GM21737 (cell line): ENCODE results near the gene CTNNBIP1.
"Not testable (repeated sequence)": the region's sequence is repeated elsewhere in the genome, so short reads cannot be mapped to it uniquely, and the experiment has no call there.

Source experiments
- ATAC-seq: cut with Tn5 transposase; IDR thresholded peaks from one replicate; pipeline ENCODE4 v1.9.1; 2021; ENCODE audit warnings: mild to moderate bottlenecking, moderate library complexity; ENCODE audit not compliant: unreplicated experiment

CTNNBIP1 gene, protein sequence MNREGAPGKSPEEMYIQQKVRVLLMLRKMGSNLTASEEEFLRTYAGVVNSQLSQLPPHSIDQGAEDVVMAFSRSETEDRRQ

DNA sequence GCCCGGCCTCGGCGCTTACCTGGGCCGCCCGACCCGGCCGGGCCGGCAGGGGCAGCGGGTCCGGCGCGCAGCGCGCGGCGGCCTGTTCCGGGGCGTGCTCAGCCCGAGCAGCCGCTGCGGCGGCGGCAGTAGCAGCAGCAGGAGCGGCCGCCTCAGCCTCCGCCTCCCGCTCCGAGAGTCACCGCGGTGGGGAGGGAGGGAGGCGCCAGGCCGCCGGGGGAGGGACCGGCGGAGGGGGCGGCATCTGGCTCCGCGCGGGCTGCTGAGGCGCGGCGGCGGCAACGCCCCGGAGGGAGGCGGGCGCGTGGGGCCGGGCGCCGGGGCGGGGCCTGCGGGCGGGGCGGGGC lies at the start of gene CTNNBIP1:
CTNNBIP1 (minus strand) TSS at position 194 of the 347 bp plus-strand sequence. CDS start 38,205 bp downstream, outside the sequence.
- ATAC-seq, result peak; percentile 80

DNA sequence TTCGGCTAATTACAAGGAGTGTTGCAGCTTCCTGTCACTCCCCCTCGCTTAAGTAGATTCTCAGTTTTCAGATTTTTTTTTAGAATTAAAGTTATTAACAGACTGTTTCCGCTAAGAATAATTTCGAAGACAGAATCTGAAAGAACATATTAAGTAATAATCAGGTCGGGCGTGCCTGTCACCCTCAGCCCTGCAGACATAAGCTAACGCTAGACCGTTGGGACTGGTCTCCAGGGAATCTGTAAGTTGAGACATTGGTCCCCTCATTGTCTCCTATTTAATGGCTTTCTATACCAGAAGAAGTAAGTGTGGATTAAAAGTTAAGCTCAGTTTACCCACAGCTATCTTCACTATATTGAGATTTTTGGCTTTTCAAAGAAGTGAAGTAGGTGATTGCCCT lies 47.7 kb upstream of the CTNNBIP1 start:
- no peak for ATAC-seq

DNA sequence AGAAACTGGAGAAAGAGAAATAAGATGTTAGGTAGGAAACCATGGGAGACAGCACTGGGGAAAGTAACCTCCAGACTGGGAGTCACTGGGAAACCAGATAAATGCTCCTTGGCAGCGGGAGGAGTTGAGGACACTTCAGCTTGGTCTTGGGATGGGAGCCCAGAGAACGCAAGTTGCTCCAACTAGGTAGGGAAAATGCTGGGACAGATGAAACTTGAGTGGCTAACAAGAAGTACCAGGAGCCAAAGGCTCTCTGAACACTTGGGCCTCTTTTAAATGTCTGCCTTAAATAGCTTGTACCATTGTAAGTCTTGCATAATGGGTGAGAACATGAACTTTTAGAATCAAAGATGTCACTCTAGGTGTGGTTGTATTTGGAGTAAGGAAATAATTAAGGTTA lies 36.2 kb upstream of the CTNNBIP1 start:
- no peak for ATAC-seq

DNA sequence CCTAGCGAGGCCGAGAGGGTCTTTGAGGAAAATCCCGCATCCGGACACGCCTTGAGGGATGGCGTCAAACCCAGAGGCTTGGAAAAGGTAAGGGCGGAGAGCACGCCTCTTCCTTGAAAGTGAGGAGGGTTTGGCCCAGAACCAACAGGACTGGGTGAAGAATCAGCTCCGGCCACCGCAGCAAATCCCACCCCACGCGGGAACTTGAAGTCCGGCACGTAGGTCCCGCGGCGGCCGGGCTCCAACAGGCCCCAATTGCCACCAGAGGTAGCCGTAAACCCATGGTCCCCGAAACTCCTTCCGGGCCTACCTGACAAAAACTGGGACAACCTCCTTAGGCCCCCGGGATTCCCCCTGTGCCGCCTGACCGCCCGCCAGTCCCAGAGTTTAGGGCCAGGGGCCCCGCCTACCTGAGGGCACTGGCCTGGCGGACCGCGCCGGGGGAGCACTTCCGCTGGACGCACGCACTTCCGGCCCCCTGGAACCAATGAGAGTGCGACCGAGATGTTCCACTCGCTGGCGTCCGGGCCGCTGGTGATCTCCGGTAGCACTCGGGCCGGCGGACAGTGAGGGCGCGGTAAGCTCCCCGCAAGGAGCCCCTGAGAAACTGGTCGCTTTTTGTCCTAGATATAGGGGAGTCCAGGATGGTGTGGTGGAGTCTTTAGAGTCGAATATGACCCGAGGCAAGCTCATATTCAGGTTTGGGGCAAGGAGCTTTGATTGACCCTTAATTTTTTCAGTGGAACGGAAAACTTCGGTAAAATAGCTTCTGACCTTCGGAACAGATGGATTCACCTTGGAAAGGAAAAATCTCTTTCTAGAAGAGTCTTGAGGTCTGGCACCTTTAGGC lies 33.1 kb upstream of the CTNNBIP1 start, which contains the start of the genes LZIC and NMNAT1:
LZIC (minus strand) TSS at position 453 of the 850 bp plus-strand sequence. CDS start 6,772 bp downstream, outside the sequence.
NMNAT1 (plus strand) TSS at position 537 of the 850 bp plus-strand sequence. CDS start 28,599 bp downstream, outside the sequence.
- peak; percentile 88 for ATAC-seq

DNA sequence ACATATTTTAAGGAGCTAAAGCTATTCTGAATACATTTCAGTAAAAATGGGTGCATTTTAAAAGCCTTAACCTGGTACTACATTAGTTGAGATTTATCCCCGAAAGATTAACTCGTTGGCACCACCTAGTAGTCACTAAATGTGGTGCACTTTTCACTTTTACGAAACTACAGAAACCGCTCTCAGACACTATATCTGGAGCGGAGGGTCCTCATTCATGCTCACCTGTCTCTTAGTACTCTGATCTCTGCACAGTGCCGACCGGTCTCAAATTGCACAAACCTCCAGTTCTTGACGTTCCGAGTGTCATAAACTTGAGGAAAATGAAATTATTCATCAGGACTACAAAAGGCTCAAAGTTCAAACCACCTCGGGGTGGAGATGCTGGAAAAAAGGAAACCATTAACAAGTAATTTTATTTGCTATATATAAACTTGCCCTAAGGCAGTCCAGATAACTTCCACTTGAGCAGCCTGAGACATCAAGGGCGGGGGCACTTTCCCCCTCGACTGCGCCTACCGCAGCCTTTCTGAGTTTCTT lies 32.4 kb upstream of the CTNNBIP1 start:
- ATAC-seq, result no peak

DNA sequence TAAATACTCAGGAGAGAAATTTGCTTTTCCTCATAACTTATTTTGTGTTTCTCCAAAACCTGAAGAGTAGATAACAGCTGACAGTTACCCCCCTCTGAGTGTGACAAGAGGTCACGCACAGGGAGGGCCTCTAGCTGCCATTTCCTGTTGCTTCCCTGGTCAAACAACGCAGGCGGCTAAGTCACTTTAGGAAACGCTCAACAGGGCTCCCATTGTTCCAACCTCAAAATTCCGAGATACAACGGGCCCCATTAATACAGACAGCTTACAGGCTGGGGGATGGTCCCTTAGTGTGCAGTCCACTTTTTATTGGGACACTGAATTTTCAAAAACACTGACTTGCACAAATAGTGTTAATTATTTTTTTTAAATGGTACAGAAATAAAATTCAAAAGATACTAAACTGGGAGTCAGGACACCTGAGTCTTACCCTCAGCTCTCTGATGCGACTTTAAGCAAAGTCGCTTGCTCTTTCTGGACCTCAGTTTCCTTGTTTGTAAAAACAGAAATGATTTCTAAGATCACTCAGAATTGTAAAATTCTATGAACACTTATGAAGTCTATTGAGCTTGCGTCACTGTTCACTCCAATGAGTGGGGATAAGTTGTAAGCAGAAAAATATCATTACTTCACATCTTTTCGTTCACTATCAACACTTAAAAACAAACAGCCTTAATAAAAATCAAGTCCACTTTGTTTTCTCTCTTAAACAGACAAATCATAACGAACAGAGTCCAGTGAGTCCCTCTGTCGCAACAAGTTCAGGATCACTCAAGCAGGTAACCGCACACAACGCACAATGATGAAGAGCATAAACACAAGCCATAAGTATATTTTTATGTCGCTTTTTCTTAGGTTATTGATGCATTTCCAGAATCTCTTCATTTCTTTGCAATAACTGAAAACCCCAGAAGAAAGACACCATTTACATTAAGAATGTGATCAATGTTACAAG lies 19.6 kb upstream of the CTNNBIP1 start:
- ATAC-seq, result no peak

DNA sequence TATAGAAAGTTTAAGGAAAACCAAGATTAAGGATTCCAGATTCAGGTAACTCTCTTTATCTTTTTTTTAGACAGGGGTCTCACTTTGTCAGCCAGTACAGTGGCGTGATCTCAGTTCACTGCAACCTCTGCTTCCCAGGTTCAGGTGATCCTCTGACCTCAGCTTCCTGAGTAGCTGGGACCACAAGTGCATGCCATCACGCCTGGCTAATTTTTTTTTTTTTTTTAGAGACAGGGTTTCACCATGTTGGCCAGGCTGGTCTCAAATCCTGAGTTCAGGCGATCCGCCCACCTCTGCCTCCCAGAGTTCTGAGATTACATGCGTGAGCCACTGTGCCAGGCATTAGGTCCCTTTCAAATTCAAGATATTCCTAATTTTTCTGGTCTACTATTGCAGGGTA lies 17.2 kb upstream of the CTNNBIP1 start:
- ATAC-seq, result no peak

DNA sequence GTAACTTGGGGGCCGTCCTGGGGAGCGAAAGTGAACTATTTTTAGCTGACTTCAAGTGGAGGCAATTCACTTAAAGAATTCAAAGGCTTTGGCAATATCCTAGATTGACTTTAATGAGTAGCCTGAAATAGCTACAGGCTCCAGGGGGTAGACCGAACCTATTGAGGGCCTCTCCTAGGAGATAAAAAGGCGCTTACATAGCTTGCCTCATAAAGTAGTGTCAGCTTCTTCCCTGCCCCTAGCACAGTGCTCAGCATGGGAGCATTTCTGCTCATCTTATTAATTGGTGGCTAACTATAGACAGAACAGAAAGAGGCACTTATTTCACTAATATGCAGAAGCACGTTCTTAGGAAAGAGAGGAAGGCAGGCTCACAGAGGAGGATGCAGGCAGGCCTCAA lies 12.3 kb upstream of the CTNNBIP1 start:
- ATAC-seq, result no peak

DNA sequence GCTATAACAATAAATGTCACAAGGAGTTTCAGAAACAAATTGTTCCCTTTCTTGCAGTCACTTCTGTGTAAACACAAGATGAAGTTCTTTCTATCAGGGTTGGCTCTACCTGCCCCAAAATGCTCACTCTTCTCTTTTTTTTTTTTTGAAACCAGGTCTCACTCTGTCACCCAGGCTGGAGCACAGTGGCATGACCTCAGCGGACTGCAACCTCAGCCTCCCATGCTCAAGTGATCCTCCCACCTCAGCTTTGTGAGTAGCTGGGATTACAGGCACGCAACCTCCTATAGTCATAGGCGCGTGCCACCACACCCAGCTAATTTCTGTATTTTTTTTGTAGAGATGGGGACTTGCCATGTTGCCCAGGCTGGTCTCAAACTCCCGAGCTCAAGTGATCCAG lies 10.5 kb upstream of the CTNNBIP1 start:
- ATAC-seq, result no peak

DNA sequence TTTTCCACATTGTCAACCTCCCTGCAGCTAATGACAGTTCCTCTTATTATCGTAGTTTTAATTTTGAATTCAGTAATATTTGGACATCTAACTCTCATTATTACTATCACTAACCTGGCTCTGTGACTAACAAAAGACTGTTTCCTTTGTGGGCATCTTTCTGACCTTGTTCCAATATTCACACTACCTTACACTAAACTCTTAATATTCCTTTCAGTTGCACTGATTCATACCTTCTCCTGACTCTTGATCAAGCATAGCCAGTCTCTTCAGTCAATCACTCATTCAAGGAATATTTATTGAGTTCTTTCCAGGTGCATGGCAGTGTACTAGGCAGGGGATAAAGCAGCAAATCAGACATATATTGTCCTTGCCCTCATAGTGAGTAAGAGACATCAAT lies 7.8 kb upstream of the CTNNBIP1 start:
- ATAC-seq, result no peak

DNA sequence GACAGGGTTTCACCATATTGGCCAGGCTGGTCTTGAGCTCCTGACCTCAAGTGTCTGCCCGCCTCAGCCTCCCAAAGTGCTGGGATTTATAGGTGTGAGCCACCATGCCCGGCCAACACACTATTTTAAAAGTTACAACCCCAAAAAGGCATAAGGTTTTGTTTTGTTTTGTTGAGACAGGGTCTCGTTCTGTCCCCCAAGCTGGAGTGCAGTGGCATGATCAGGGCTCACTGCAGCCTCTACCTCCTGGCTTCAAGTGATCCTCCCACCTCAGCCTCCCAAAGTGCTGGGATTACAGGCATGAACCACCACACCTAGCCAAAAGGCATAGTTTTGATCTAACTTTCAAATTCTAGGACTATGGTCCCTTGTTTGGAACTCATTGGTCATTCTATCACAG lies 7.4 kb upstream of the CTNNBIP1 start:
- not testable (repeated sequence) for ATAC-seq

DNA sequence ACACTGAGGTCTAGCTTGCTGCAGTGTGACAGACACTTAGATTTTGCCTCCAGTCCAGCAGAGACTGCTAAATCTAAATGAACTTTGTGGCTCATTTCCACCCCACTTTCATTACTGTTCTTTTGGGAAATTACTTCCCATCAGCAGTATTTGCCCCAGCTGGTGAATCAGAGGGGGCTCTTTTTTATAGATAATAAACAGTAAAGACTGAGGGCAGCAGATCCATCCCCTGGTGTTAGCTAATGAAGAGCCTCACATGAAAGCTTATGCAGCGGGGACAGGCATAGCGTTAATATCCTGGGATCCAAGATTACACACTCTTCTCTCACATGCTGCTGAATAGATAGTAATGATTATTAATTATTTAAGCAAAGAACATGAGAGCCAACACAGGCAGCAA lies 6.4 kb upstream of the CTNNBIP1 start:
- no peak for ATAC-seq

DNA sequence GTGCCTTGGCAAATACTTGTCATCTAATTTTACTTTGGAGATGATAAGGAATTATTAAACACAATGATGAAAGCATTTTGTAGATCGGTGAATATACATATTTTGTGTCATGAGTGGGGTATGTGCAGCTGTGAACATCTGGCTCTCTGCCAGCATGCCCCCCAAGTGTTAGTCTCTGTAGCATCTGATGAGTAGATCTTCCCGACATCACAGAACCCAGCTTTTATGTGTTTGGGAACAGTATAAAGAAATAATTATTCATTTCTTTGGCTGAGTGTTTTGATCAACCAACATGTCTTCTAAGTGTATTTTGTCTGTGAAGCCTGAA lies 4.5 kb upstream of the CTNNBIP1 start:
- ATAC-seq, result no peak

DNA sequence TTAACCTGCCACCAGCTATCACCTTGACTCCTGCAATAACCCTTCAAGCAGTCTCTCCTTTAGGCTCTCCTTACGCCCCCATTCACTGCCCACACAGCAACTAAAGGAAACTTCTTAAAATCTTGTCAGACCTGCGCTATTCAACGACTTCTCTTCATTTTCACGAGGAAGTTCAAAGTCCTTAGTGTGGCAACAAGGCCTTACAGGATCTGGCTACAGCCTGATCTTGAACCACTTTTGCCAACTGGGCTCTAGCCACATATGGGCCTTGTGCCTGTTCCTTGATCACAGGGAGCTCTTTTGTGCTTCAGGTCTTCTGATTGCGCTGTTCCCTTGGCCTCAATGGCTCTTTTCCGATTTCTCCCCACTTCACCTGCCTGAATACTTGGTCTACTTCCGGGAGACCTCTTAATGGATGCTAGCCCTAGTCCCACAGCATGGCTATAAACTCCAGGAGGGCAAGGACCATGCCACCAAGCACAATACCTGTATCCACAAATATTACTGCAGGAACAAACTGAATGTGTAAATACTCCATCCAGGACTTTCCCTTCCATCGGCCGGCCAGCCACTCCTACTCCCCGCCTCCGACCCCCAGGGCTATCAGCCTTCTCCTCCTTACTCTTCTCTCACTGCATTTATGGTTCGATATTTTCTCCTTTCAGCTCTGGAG lies 2.3 kb upstream of the CTNNBIP1 start:
- no peak for ATAC-seq

DNA sequence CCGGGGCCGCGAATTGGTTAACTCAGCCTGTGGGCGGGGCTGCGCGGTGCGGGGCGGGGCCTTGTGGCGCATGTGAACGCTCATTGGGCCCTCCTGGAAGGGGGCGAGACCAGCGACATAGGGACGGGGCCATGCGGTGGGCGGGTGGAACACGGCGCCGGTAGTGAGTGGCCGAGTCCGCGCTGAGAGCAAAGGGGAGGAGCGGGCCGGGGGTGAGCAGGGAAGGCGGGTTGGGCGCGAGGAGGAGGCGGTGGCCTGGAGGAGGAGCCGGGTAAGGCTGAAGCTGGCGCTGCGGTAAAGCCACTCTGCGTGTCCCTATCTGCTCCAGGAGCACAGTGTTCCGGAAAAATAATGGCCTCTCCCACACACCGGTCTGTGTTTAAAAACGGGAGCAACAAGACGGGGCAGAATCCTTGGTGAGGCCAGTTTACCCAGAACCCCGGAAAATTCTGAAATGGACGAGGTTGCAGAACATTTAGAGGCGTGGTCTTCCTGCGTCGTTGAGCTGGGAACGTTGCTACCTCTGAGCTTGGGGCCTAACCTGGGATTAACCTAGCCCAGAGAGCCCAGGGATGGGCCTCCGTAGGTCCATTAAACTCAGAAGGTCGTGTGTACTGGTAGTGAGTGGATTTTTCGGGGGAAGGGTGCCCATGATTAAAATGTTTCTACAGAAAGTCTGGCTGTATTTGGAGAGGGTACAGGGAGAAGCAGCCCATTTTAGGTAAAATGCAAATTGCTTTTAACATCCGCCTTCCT lies 532 bp upstream of the CTNNBIP1 start:
- ATAC-seq, result peak; percentile 87

DNA sequence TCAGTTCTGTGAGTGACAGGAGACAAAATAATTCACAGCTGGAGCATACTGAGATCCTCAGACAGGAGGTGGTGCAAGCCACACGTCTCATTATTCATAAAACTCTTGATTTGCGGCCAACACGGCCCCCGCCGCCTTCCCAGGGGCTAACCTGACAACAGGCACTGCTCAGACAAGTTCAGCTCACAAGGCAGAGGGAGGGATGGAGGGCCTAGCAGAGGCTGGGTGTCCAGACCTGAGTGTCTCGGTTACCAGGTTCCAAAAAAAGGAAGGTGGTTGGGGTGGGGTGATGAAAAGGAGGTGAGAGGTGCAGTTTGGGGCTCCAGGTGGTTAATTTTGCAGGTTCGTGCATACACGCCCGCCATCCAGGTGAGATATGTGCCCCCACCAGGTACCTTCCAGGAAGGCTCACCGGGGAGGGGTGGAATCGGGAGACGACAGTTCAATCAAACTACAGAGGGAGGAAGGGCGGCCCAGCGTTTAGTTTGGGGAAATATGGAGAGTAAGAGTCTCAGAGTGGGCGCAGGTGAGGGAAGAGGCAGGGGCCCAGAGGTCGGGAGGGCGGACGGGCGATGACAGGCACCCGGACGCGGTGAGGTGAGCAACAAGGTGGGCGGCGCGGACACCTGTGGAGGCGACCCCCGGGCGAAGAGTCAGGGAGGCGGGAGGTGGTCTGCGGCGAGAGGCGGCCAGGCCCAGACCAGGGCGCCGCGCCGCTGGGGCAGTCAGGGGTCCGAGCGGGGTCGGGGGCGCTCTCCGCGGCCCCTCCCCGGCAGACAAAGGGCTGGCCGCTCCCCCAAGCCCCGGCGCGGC lies 629 bp downstream of the CTNNBIP1 start:
- ATAC-seq, result peak; percentile 7

DNA sequence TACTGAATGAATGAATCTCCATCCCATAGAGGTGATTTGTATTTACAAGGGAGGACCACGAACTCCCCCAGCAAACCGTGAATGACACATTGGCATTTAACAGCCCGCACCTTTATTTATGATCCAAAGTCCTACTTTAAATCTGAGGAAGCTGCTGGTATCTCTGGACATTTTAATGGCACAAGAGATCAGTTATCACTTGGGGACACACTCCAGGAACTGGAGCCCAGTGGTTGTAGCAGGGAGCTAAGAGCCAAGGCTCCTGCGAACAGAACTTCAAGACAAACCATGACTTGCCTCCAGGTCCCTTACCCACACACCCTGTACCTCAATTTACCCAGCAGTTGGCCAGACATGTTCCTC lies 1.2 kb downstream of the CTNNBIP1 start:
- no peak for ATAC-seq

DNA sequence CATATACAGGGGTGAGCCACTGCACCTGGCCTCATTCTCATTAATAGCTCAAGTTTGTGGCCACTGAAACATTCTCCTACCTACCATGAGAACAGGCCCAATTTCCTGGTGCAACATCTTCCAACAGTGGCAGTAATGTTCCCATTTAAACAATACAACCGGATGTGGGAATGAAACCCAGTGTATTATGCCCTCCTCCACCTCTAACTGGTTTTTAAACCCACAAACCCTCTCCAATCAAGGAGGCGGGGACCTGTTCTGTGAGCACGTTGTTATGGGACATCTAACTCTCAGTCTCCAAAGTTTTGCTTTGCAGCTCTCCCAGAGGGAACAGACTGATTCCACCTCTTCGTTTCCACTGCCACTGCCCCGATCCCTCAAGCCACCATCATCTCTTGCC lies 2.6 kb downstream of the CTNNBIP1 start:
- no peak for ATAC-seq

DNA sequence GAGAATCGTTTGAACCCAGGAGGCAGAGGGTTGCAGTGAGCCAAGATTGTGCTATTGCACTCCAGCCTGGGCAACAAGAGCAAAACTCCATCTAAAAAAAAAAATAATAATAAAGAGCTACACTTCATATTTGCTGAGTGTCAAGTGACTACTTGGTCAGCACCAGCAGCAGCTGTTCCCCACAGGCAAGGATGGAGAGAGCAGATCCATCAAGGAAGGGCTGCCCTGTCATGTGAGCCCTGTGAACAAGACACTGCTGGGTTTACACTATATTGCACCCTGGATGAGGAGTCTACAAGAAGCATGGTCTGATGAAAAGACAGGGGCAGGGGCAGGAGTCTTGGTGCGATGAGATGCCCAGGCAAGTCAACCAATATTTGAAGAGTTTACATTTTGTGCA lies 3.6 kb downstream of the CTNNBIP1 start:
- no peak for ATAC-seq
